Kidney (tissue), 11 donors: Measurements from ENCODE around the gene GLG1. TPM values are rescaled to one million over a fixed set of nuclear protein-coding genes. Genes with fewer than 3 reads are reported as not detected.
A peak's percentile ranks its signal among the peaks of the same experiment; 100 is the strongest.
"Not testable (repeated sequence)": the region's sequence is repeated elsewhere in the genome, so short reads cannot be mapped to it uniquely, and the experiment has no call there.

Experiments used
- DNase-seq, 5 donors: peaks; one replicate each; pipeline ENCODE4 v3.0.0-alpha.2; 2013 to 2020
- FAIRE-seq: peaks from 2 replicates; lab custom pipeline; 2012; peaks lifted over from hg19 to GRCh38; lab: Jason Lieb, UNC
- H3K27ac ChIP-seq, 2 donors: one replicate each; pipeline ENCODE4 v1.7.0; 2013; ENCODE audit warnings: low read depth in 2 of 2, low read length in 2 of 2, inconsistent platforms in 1 of 2
- H3K27me3 ChIP-seq: one replicate; pipeline ENCODE4 v1.7.1; 2013; ENCODE audit warnings: low read length, inconsistent platforms; ENCODE audit not compliant: control insufficient read depth, insufficient read depth
- H3K36me3 ChIP-seq, 3 donors: one replicate each; pipeline versions ENCODE4 v1.7.0 to v1.7.1; 2013; ENCODE audit warnings: low read length in 3 of 3, control low read depth in 1 of 3, inconsistent platforms in 1 of 3; ENCODE audit not compliant: insufficient read depth in 3 of 3, control insufficient read depth in 2 of 3
- H3K4me1 ChIP-seq, 3 donors: one replicate each; pipeline versions ENCODE4 v1.7.0 to v1.7.1; 2013; ENCODE audit warnings: low read length in 3 of 3, inconsistent platforms in 1 of 3, low read depth in 1 of 3; ENCODE audit not compliant: control insufficient read depth in 2 of 3, insufficient read depth in 2 of 3
- H3K4me3 ChIP-seq, 3 donors: one replicate each; pipeline versions ENCODE4 v1.7.0 to v1.8.1; 2013; ENCODE audit warnings: low read length in 3 of 3, control low read depth in 1 of 3, inconsistent platforms in 1 of 3
- H3K9ac ChIP-seq, 3 donors: one replicate each; pipeline versions ENCODE4 v1.7.0 to v1.7.1; 2013; ENCODE audit warnings: low read length in 3 of 3, control low read depth in 1 of 3, inconsistent platforms in 1 of 3
- H3K9me3 ChIP-seq, 3 donors: one replicate each; pipeline versions ENCODE4 v1.7.0 to v1.7.1; 2013; ENCODE audit warnings: low read length in 3 of 3, control low read depth in 1 of 3, inconsistent platforms in 1 of 3; ENCODE audit not compliant: control insufficient read depth in 2 of 3, insufficient read depth in 1 of 3
- intact Hi-C: fragments of 100-400 bp; cut with DNase I; formaldehyde crosslinking; loops from one replicate; pipeline ENCODE4 v1.11.1; 2022
- polyA plus RNA-seq: library from polyadenylated mRNA; stranded (reverse); fragments of 350-450 nt; fragmentation: Illumina TruSeq; extraction: RNeasy Lipid Tissue Mini Kit (QIAGEN cat#74804); gene quantifications from one replicate; pipeline ENCODE4 v1.2.3, GENCODE V29; 2014; ENCODE audit warnings: low read depth, low replicate concordance; ENCODE audit not compliant: insufficient read depth
- total RNA-seq: library from RNA; stranded (reverse); fragmentation: NEBNext Ultra II Directional; extraction: Animal tissue kit (Norgen Biotek cat#: 25700); gene quantifications from one replicate; pipeline ENCODE4 v1.2.1, GENCODE V29; 2021
- donor health status: control.
- donor health status: control.
- donor health status: DM: yes; HTN: yes; CAD: no.
- donor health status: Normal renal cell carcinoma (clear cell type).

Gene GLG1
- total and polyA plus RNA-seq, 2 donors from 2014 or later = 58.8 to 167 TPM

DNA sequence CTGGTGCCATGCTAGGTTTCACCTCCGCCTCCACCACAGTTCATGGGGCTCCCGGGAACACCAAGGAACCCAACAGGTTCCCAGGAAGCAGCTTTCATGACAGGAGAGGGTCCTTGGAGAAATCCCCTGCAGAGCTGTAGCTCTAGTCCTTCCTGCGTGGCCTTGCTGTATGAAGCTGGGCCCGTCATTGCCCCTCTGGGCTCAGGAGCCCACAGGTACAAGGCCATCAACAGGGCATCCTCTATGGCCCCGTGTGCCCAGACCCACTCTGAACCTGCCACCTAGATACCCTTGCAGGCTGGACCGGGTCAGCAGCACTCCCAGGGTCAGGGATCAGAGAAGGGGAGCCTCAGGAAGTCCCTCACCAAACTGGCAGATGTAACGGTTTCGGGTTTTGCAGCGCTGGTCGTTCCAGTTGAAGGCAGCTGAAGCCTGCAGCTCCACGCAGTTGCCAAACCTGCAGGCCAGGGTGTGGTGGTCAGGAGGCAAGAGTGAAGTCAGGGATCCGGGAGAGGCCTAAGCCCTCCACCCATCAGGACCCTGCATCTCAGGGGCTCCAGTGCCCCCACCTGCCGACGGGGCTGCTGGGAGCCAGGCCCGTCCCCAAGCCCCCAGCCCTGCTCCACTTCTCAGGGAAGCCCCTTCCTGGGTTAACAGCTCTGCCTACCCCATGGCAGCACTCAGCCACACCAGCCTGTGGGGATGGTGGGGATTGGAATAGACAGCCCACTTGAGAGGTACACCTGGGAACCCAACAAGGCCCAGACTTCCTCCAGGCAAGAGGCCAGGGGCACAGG, 197.5 kb downstream of the GLG1 start:
- H3K4me1 ChIP-seq, H3K4me3 ChIP-seq, intact Hi-C loops, H3K27ac ChIP-seq, H3K9me3 ChIP-seq, H3K9ac ChIP-seq, FAIRE-seq, H3K36me3 ChIP-seq, H3K27me3 ChIP-seq: not testable (repeated sequence)
- DNase-seq = peak in 2 of 5 donors; percentile 45 to 75

DNA sequence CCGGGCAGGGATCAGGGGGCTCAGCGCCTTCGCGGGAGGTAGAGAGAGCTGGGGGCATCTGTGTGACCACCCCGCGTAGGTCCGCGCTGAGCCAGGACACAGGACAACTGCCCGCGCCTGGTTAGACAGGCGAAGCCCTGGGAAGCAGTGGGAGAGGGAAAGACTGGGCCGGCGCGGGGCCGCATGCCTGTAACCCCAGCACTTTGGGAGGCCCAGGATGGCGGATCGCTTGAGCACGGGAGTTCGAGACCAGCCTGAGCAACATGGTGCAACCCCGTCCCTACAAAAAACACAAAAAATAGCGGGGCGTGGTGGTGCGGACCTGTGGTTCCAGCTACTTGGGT, 199.6 kb downstream of the GLG1 start:
- peak in 4 of 5 donors; percentile 52 to 85 (median 64) for DNase-seq
- FAIRE-seq, H3K4me3 ChIP-seq, H3K27me3 ChIP-seq, H3K9me3 ChIP-seq, H3K36me3 ChIP-seq, H3K27ac ChIP-seq, H3K4me1 ChIP-seq, H3K9ac ChIP-seq, intact Hi-C loops: not testable (repeated sequence)

DNA sequence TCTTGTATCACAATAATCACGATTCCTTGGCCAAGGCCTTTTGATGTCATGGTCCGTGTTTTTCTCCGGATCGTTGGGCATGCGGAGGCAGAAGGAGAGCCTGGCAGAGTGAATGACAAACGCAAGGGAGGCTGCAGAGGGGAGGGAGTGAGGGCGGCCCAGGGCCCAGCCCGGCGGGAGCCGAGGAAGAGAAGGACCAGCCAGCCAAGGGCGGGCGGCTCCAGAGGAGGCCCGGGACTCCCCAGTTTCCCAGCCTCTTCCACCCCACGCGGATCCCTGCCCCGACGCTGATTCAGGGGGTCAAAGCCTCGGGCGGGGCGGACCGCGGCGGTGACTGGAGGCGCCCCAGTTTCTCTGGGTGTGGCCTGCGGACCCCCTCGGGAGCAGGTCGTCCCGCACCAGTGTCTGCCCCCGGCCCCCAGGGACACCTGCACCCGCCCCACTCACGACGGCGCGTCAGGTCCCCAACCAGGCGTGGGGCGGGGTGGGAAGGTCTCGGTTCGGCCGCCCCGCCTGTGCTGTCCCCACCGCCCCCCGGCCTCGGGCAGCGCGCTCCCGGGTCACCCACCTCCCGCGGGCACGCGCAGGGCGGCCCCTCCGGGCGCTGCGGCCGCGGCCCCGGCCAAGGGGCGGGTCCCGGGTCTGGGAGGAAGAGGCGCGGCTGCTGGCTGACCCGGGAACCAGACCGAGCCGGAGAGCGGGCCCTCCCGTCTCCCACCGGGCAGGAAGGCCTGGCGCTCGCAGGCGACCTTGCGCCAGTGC, 200.1 kb downstream of the GLG1 start:
- H3K4me3 ChIP-seq, H3K27ac ChIP-seq, H3K36me3 ChIP-seq, H3K27me3 ChIP-seq, H3K4me1 ChIP-seq, intact Hi-C loops, FAIRE-seq, H3K9ac ChIP-seq, H3K9me3 ChIP-seq: not testable (repeated sequence)
- DNase-seq = peak in 1 of 5 donors; percentile 68

DNA sequence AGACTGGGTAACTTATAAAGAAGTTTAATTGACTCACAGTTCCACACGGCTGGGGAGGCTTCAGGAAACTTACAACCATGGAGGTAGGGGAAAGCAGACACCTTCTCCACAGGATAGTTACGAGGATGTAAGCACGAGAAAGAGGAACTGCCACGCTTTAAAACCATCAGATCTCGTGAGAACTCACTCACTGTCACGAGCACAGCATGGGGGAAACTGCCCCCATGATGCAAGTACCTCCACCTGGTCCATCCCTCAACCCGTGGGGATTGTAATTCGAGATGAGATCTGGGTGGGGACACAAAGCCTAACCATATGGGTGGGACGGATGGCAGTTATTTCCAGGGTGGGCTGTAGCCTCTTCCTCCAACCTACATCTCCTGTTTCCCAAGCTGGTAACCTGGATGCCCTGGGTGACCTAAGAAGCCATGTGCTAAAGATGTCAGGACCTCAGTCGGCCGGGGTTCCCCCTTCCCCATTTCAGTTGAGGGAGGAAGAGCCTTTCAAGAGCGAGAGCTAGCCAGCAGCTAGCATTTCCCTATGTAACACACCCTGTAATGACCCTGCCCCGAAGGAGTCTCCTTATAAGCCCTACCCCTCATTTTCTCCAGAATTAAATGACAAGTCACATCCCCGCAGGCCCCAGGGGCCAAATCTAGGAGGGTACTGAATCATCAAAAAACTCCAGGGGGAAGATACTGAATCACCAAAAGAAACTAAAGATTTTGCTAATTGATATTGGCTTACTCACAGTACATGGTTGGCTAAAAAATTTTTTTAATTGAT, 202.6 kb downstream of the GLG1 start:
- H3K27ac ChIP-seq, DNase-seq, H3K4me1 ChIP-seq, H3K4me3 ChIP-seq, H3K9me3 ChIP-seq, H3K27me3 ChIP-seq, FAIRE-seq, intact Hi-C loops, H3K36me3 ChIP-seq, H3K9ac ChIP-seq: not testable (repeated sequence)

DNA sequence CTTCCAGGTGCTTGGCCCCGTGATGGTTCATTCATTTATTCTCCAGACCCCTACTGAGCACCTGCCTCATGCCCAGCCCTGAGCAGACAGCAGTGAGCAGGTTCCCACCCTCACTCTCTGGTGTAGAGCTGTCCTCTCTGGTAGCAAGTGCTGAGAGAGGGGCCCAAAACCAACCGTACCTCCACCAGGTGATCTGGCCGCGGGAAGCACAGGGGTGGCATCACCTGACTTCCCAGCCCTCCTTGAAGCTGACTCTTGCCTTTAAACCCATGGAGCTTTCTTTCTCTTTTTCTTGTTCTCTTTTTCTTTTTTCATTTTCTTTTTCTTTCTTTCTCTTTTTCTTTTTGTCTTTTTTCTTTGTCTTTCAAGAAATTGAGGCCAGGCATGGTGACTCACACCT, 206.7 kb downstream of the GLG1 start:
- H3K9me3 ChIP-seq, H3K9ac ChIP-seq, H3K4me1 ChIP-seq, H3K36me3 ChIP-seq, H3K27ac ChIP-seq, FAIRE-seq, H3K4me3 ChIP-seq, intact Hi-C loops, H3K27me3 ChIP-seq: not testable (repeated sequence)
- peak in 3 of 5 donors; percentile 2 to 59 (median 30) for DNase-seq

DNA sequence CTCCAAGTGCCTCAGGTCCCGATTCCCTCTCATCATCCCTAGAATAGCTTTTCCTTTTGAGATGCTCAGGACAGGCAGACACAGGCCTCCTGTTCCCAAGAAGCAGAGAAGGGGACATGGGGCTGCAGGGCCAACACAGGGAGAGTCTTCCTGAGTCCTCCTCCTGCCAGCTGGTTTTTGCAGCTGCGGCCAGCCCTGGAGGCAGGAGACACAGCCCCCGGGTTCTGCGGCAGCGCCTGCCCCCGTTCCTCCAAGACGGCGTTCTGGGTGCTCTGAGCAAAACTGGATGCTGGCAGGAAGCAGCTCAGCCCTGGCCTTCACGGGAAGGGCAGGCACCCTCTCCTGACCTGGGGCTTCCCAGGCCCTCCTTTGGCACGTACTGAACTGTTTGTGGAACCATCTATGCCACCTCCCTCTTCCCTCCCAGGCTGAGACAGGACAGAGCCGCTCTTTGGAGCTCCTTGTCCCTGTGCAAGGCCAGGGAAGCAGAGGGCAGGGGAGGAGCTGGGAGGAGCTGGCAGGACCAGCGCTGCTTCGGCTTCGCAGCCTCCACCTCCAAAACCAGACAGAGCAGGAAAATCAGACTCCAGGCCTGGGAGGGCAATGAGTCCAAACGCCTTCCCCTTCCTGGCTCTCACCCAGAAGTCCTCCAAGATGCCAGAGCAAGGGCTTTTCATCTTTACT, 208.6 kb downstream of the GLG1 start:
- H3K27me3 ChIP-seq, H3K36me3 ChIP-seq, H3K9me3 ChIP-seq, H3K4me1 ChIP-seq, FAIRE-seq, H3K27ac ChIP-seq, H3K4me3 ChIP-seq, H3K9ac ChIP-seq, intact Hi-C loops: not testable (repeated sequence)
- peak; percentile 18 to 84 (median 49) for DNase-seq
